Fibroblast of the conjunctiva (primary cell): ENCODE measurements around the gene B3GNT7.
"Not testable (repeated sequence)": the region's sequence is repeated elsewhere in the genome, so short reads cannot be mapped to it uniquely, and the experiment has no call there.

Experiments
- DNase-seq: peaks from one replicate; pipeline ENCODE4 v3.0.0-alpha.2; 2010; ENCODE audit warnings: low read depth

B3GNT7 gene

DNA sequence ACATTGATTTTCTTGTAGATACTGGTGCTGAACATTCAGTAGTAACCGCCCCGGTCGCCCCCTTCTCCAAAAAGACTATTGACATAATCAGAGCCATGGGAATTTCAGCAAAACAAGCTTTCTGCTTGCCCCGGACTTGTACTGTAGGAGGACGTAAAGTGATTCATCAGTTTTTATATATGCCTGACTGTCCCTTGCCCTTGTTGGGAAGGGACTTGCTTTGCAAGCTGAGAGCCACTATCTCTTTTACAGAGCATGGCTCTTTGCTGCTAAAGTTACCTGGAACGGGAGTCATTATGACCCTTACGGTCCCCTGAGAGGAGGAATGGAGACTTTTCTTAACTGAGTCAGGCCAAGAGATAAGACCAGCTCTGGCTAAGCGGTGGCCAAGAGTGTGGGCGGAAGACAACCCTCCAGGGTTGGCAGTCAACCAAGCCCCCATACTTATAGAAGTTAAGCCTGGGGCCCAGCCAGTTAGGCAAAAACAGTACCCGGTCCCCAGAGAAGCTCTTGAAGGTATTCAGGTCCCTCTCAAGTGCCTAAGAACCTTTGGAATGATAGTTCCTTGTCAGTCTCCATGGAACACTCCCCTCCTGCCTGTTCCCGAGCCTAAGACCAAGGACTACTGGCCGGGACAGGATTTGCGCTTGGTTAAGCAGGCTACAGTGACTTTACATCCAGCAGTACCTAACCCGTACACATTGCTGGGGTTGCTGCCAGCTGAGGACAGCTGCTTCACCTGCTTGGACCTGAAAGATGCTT lies 8.1 kb downstream of the B3GNT7 start:
- DNase-seq, result not testable (repeated sequence)

DNA sequence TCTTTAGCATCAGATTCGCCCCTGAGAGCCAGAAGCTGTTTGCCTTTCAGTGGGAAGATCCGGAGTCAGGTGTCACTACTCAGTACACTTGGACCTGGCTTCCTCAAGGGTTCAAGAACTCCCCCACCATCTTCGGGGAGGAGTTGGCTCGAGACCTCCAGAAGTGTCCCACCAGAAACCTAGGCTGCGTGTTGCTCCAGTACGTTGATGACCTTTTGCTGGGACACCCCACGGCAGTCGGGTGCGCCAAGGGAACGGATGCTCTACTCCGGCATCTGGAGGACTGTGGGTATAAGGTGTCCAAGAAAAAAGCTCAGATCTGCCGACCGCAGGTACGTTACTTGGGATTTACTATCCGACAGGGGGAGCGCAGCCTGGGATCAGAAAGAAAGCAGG lies 8.7 kb downstream of the B3GNT7 start:
- not testable (repeated sequence) for DNase-seq

DNA sequence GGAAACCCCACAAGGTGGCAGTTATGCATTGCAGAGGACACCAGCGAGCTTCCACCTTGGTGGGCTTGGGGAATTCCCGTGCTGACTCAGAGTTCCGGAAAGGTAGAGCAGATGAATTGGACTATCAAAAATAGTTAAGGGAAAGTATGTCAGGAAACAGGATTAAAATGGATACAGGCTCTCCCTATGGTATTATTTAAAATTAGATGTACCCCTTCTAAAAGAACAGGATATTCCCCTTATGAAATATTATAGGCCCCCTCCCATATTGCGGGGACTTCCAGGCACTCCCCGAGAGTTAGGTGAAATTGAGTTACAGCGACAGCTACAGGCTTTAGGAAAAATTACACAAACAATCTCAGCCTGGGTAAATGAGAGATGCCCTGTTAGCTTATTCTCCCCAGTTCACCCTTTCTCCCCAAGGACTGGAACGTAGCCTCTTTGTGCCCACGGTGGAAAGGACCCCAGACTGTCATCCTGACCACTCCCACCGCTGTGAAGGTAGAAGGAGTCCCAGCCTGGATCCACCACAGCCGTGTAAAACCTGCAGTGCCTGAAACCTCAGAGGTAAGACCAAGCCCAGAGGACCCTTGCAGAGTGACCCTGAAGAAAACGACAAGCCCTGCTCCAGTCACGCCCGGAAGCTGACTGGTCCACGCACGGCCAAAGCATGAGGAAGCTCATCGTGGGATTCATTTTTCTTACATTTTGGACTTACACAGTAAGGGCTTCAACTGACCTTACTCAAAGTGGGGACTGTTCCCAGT lies 10.3 kb downstream of the B3GNT7 start:
- not testable (repeated sequence) for DNase-seq

DNA sequence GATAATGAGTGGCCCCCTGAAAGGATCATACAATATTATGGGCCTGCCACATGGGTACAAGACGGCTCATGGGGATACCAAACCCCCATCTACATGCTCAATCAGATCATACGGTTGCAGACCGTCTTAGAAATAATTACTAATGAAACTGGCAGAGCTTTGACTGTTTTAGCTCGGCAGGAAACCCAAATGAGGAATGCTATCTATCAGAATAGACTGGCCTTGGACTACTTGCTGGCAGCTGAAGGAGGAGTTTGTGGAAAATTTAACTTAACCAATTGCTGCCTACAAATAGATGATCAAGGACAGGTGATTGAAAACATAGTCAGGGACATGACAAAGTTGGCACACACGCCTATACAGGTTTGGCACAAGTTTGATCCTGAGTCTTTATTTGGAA lies 12.2 kb downstream of the B3GNT7 start:
- DNase-seq, result not testable (repeated sequence)

DNA sequence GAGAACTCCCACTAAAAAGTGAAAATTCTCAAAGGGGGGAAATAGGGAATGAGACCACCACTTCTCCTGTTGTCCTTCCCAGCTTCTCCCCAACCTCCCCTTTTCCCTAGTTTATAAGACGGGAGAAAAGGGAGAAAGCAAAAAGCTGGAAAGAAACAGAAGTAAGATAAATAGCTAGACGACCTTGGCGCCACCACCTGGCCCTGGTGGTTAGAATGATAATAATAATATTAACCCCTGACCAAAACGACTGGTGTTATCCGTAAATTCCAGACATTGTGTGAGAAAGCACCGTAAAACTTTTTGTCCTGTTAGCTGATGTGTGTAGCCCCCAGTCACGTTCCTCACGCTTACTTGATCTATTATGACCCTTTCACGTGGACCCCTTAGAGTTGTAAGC lies 12.8 kb downstream of the B3GNT7 start:
- not testable (repeated sequence) for DNase-seq

DNA sequence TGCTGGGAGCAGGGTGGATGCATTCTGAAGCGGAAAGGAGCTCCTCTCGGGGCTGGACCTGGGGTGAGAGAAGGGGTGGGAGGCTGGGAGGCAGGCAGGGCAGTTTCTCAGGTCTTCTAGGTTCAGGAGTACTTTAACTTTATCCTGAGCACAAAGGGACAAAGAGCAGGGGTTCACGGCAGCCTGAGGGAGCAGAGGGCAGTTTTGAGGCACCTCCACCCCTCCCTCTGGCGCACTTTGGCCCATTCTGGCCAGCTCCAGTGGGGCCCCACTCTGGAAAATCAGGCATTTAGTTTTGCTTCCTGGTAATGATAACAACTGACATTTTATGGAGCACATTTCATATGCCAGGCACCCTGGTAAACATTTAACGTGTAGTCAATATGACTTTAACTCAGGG lies 14.3 kb downstream of the B3GNT7 start:
- DNase-seq, result no peak

DNA sequence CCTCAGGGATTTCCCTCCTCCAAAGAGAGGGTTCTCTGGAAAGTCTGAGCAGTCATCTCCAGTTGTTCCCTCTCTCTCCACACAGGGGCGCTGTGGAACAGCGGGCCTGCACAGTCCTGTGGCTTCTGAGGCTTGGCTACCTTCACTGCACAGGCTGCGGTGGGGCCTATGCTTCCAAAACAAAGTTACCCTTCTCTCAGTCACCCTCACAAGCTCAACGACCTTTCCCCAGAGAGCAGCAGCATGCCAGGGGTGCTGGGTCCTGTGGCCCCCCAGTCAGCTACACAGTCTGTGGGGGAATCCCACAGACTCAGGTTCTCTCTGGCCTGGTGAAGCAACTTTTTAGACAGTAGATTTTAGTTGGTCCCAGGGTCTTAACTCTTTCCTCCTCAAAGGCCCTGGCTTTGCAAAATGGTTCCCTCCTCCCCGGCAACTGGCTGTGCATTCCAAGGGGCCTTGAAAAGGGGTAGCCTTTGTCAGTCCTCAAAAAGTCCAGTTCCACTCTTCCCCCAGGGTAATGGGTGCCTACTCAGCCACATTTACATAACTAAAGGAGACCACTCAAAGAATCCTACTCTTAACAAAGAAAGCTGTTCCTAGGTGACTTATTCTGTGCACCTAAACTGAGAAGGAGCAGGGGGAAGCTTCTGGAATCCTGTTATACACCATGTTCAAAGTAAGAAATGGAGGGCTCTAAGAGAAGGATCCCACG lies 14.9 kb downstream of the B3GNT7 start:
- DNase-seq, result no peak

DNA sequence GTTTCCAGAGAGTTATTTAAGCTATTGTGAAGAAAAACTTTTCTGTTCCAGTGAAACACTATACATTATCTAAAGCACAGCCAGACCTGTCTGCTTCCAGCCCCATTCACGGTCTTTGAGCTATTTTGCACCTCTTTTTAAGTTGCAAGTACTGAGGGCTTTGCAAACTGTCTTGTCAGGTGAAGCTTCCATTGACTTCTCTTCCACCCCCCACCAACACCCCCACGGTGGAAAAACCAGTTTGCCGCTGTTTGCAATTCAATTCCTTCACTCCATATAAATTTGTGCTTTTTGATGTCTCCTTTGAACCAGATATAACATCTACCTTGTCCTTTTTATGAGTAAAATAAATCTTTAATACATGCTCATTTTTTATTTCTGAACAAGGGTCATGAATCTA lies 15.7 kb downstream of the B3GNT7 start:
- DNase-seq, result no peak

DNA sequence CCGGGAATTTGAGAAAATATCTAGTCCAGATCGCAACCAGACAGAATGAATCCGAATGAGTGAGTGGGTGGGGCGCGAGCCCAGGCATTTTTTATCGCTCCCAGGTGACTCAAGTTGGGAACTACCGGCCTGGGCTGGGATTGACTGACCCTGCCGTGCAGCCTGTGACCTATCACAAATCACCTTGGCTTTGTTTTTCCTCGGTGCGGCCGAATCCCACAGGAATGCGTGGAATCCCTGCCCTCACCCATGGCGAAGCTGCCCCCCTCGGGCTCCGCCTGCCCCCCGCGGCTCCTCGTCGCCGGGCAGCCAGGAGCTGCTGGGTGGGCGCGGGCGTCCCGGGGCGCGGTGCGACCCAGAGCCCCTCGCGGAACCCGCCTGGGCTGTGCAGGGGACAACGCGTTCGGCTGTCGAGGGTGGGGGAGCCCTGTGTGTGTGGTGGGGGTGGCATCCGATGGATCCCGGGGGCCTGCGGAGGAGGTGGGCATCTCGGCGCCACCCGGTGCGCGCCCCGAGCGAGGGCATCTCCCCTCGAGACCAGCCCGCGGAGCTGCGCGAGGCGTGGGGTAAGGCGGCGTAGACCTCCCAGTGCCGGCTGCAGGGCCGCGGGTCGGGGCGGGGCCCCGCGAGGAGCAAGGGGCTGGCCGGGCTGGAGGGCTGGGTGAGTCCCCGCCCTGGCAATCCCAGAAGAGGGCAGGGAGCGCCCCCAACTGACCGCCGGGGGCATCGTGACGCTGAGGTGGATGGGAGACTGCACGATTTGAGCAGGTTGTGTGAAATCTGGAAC lies 16.5 kb downstream of the B3GNT7 start:
- DNase-seq, result peak; percentile 62

DNA sequence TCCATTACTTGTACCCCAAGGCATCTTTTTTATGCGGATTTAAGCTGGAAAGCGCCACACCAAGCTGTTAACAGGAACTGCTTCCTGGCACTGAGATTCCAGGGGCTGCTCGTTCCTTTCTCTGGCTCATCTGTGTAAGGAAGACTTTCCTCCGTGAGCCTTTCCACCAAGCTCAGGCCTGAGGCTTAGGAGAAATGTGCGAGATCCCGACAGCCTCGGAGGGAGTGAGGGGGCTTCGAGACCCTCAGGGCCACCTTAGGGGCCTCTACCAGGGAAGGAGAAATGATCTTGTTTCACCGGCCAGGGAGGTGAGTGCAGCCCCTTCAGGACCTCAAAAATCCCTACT lies 17.1 kb downstream of the B3GNT7 start:
- no peak for DNase-seq

DNA sequence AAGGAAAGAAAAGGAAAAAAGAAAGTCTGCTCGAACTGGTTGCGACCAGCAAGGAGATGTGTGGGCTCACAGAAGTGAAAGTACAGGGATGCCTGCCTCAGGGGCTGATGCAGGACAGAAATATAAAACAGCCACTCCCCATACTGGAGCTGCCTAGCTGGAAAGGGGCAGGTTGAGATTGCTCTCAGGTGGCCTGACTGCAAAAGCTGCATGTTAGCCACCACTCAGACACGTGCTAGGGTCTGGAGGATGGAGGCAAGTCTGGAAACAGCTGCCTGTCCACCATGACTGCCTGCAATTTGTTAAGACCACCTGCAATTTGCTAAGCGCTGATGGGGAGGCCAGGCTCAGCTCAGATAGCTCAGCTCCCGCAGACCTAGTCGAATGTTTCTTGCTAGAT lies 17.9 kb downstream of the B3GNT7 start:
- DNase-seq, result no peak

DNA sequence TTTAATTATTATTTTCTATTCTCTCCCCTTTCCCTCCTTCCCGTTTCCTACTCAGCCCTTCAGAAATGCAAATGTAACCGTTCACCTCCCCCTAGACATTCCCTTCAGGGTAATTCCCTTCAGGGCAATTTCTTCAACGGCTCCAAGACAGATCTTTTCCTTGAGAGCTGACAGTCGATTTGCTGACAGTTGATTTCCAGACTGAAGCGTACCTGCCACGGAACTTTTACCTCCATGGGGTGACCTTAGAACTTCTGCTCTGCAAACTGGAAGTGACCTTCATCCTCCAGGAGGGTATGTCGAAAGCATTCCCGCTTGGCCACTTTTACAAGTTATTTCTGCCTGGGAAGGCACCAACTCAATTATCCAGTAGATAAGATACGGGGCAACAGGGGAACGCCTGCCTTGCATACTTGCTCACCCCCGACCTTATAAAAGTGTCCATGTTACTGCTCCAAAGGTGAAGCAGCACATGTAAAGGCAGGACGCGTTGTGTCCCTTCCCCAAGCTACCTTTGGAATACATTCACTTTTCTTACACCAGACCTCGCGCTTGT lies 18.5 kb downstream of the B3GNT7 start:
- DNase-seq, result no peak

DNA sequence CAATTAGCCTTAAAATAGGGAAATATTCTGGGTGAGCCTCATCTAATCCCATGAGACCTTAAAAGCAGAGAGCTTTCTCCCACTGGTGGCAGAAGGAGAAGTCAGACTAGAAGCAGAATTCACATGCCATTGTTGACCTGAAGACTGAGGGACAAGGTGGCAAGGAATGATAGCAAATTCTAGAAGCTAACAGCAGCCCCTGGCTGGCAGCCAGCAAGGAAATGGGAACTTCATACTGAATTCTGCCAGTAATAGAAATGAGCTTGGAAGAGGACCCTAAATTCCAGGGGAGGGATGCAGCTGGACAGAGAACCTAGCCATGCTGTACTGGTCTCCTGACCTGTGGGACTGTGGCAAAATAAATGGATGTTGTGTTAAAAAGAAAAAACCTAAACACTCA lies 19.5 kb downstream of the B3GNT7 start:
- DNase-seq, result no peak

DNA sequence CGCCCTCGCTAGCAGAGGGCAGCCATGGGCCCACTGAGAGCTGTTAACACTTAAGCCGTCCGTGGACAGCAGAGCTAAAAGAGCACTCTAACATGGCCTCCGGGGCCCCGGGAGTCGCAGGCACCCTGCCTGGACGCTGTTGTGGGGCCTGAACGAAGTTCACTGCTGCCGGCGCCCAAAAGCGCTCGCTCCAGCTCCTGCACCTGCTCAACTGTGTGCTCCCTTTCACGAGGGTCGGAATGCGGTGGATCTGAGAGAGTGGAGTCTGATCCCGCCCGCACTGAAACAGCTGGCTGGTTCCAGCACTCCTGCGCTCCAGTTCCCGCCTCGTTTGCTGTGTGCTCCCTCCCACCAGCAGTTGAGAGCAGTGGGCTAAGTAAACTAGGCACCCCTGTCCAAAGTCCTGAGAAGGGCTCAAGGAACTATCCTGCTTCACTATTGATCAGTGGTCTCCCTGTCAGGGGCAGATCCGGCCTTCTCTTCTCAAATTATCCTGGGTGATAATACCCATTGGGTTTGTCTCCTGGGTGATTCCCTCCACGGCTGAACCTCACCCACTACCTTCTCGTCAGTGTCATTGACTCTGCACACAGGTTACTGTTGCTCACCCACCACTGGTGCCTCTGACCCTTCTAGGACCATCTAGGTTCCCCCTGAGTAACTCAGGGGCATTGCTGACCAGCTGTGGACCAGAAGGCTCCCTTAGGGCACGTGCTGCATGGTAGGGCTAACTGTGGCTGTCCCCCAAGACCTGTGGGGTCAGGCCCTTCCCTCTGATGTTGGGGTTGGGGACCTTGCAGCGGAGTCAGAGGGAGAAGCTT lies 23.5 kb downstream of the B3GNT7 start:
- no peak for DNase-seq

DNA sequence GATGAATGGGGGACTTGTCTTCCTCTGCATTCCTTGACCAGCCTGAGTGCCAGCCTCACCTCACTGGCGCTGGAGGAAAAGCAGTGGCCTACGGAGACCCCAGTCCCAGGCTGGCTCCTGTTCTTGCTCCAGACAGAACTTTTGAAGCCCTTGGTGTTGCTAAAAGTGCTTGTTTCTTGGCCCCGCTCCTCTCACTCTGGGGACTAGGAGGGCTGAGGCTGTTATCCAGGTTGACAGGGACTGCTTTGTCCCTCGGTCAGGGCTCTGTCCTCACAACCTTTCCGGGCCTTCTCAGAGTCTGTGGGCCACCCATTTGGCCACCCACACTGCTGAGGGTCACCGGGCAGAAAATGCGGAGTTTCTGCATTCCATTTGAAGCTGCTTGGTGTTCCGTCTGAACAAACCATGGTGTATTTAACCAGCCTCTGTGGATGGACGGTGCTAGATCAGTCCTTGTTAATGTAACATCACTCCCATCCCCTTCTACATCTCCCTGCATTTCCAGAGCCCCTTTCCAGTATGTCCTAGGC lies 25.6 kb downstream of the B3GNT7 start:
- no peak for DNase-seq

DNA sequence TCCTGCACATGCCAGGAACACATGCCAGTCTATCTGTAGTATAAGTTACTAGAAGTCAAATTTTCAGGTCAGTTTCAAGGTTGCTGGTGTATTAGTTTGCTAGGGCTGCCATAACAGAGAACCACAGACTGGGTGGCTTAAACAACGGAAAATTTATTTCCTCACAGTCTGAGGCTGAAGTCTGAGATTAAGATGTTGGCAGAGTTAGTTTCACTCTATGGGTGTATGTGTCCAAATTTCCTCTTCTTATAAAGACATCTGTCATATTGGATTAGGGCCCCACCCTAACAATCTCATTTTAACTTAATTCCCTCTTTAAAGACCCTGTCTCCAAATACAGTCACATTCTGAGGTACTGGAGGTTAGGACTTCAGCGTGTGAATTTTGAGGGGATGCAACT lies 26.5 kb downstream of the B3GNT7 start:
- DNase-seq, result no peak

DNA sequence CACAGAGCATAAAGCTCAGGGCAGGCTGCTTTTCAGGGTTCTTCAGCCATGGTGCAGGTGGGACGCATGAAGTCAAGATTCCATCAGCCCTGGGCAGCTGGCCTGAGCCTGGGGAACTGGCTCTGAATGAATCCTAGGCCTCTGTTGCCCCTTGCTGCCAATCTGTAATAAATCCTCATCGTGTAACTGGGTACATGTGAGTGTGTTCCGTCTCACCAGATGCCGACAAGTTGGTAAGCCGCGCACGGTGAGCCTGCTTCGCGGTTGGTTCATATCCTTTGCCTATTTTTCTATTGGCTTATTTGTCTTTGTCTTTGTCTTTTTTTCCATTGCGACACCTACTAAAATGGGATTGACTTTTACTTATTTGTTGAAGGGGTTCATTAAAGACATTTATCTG lies 27.7 kb downstream of the B3GNT7 start:
- no peak for DNase-seq

DNA sequence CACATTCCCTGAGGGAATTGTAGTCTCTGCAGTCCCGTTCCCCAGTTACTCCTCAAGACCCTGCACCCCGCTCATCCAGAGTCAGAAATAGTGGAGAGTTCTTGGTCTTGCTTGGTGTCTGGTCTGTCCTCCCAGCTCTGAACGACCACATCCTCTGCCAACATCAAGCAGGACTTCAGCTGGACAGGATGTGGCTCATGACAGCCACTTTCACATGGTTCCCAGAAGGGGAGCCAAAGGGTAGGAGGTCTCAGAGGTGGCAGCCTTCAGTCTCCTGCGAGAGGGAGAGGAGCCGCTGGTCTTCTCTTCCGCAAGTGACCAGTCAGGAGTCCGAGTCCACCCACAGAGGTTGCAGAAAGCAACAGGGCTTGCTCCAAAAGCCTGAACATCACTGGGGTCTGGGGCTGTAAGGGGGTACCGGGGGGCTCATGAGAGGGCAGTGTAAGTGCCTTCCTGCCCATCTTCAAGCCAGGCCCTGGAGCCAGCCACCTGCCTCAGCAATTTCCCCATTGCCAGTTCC lies 29.8 kb downstream of the B3GNT7 start:
- no peak for DNase-seq

DNA sequence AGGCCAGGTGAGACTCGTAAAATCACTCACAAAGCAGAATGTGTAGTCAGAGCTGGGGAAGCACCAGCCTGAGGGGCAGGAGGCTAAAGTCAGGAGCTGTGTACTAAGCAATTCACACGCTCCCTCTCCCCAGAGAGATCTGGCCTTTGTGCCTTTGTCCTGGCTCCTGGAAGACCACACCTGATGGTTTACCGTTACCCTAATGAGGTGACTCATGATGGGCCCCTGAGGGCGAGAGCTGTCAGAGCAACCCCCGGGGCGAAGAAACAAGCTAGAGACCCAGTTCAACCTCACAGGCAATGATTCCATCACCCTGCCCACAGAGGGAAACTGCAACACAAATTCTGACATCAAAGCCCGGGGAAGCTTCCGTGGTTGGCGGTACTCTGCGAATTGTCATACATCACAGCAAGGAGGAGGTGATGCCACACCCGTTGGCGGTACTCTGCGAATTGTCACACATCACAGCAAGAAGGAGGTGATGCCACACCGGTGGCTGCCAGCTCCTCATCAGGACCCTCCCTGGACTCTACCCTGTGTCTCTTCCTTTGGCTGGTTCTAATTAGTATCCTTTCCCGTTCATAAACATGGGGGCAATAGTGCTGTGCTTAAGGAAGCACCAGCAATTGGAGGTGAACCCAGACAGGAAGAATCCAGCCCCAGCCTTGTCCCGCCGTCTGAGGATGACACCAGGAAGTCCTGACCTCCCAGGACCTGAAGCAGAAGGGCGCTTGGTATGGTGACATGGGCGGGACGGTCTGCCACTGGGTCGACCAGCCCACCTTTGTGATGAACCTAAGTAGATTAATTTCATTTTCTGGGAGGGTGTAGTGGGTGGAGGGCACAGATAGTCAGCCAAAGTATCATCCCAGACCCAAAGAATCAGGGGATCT lies 30.5 kb downstream of the B3GNT7 start:
- no peak for DNase-seq

DNA sequence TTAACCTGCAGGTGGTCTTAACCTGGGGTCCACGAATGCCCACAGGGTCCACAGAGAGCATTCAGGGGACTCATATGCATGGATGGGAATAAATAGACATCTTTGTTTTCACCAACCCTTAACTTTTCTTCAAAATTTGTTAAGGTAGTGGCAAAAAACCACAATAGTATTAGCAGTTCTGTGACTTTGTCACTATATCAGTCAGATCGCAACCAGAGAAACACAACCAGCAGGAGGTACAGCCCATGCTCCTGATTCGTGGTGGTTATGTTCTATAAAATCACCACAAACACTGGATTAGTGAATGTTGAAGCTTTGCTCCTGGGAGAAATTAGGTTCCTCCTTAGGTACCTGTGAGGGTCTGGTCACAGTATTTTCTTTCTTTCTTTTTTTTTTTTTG lies 31.6 kb downstream of the B3GNT7 start:
- DNase-seq, result no peak
